ENCODE results near the gene INTS7. TPM values are rescaled to one million over a fixed set of nuclear protein-coding genes. Genes with fewer than 3 reads are reported as not detected.

Gene INTS7
- total RNA-seq, 2 donors from 2014 or later, result 27.6 to 32.8 TPM

- no peak for TF ChIP-seq CTCF (conservative IDR thresholded peaks at IDR 0.05)
- H3K4me3 Mint-ChIP-seq, result no peak overlapping the region
- H3K9me3 ChIP-seq (ENCODE audit: control insufficient read depth, low read length), result peaks cover 5% of the 10 kb centered on the region
- no peaks in the 10 kb centered on the region for H3K36me3 ChIP-seq (ENCODE audit: control insufficient read depth, insufficient read depth, low read length)
- 95 to 97% methylated on average over 3 of the region's 3 CpGs for WGBS, 2 experiments (ENCODE audit: insufficient coverage in 1 of 2, insufficient read length in 1 of 2)
- H3K27ac Mint-ChIP-seq, result no peak overlapping the region
- no peak for DNase-seq
- H3K4me3 ChIP-seq (ENCODE audit: low read length), result no peak overlapping the region
- no peaks in the 10 kb centered on the region for H3K36me3 Mint-ChIP-seq (ENCODE audit: low read depth)
- peaks cover 7% of the 10 kb centered on the region for H3K9me3 Mint-ChIP-seq
- H3K4me1 ChIP-seq (ENCODE audit: control insufficient read depth, insufficient read depth, low read length), result peaks cover 7% of the 10 kb centered on the region
- H3K4me1 Mint-ChIP-seq, result peaks cover 37% of the 10 kb centered on the region
- H3K27ac ChIP-seq (ENCODE audit: low read depth, low read length), result no peak overlapping the region
- H3K9ac ChIP-seq (ENCODE audit: extremely low read depth, low read length, poor library complexity, severe bottlenecking), result no peak overlapping the region
- H3K27me3 Mint-ChIP-seq (ENCODE audit: insufficient read depth), result peaks cover 8% of the 10 kb centered on the region
- H3K27me3 ChIP-seq (ENCODE audit: control insufficient read depth, insufficient read depth, low read length, poor library complexity, severe bottlenecking), result no peaks in the 10 kb centered on the region
These were observed 142.8 kb downstream of the INTS7 start for GRCh38 chr1:211892577-211892976.

GRCh38 chr1:211891708-211892107, 143.6 kb downstream of the INTS7 start:
- no peak for DNase-seq
- Mint-ChIP-seq H3K9me3 (peaks cover 7% of the 10 kb centered on the region), H3K27me3 (ENCODE audit: insufficient read depth) (peaks cover 8% of the 10 kb centered on the region), H3K36me3 (ENCODE audit: low read depth) (no peaks in the 10 kb centered on the region), H3K4me1 (peaks cover 43% of the 10 kb centered on the region), H3K27ac (no peak overlapping the region), H3K4me3 (no peak overlapping the region)
- WGBS, 2 experiments (ENCODE audit: insufficient coverage in 1 of 2, insufficient read length in 1 of 2), result 100% methylated on average over 1 of the region's 1 CpG
- peaks cover 7% of the 10 kb centered on the region for H3K4me1 ChIP-seq (ENCODE audit: control insufficient read depth, insufficient read depth, low read length)
- no peaks in the 10 kb centered on the region for H3K27me3 ChIP-seq (ENCODE audit: control insufficient read depth, insufficient read depth, low read length, poor library complexity, severe bottlenecking)
- no peak overlapping the region for H3K27ac ChIP-seq (ENCODE audit: low read depth, low read length)
- H3K36me3 ChIP-seq (ENCODE audit: control insufficient read depth, insufficient read depth, low read length), result no peaks in the 10 kb centered on the region
- no peak overlapping the region for H3K4me3 ChIP-seq (ENCODE audit: low read length)
- H3K9me3 ChIP-seq (ENCODE audit: control insufficient read depth, low read length), result peaks cover 5% of the 10 kb centered on the region
- TF ChIP-seq CTCF (conservative IDR thresholded peaks at IDR 0.05), result no peak
- no peak overlapping the region for H3K9ac ChIP-seq (ENCODE audit: extremely low read depth, low read length, poor library complexity, severe bottlenecking)

Small RNA genes within 50 kb of the gene (microRNA-seq; reads per million reads assigned to microRNA genes)
- not detected for gene MIR3122 (ENCODE audit: borderline microRNAs expressed)

Other genes starting within 250 kb of the INTS7 start
- 10 to 100 TPM; 57.0 to 66.9 TPM for gene LPGAT1, start 204.8 kb downstream of the INTS7 start, total RNA-seq
- gene DTL, start 191 bp upstream of the INTS7 start, total RNA-seq, result 10 to 100 TPM; 45.5 to 73.8 TPM
- 10 to 100 TPM; 40.7 to 41.4 TPM for gene PPP2R5A, start 249.9 kb upstream of the INTS7 start, total RNA-seq

All from endodermal cell (in vitro differentiated cells).